HepG2 (cell line): Measurements from ENCODE around the gene GAD1. TPM values are rescaled to one million over a fixed set of nuclear protein-coding genes. Genes with fewer than 3 reads are reported as not detected.

Experiments
- ARID5B ChIP-seq: IDR thresholded peaks from 2 replicates; pipeline ENCODE4 v1.4.0; 2020; ENCODE audit warnings: mild to moderate bottlenecking, missing genetic modification reagents
- ASH2L ChIP-seq: fragments of 300-600, 200-600 bp; sonication (generic); IDR thresholded peaks from 2 replicates; pipeline ENCODE4 v1.7.0; 2017; ENCODE audit warnings: low read depth, mild to moderate bottlenecking, moderate library complexity, mixed read lengths, low read length; ENCODE audit not compliant: insufficient read length
- E2F1 ChIP-seq: sonication (generic); formaldehyde crosslinking; IDR thresholded peaks from 2 replicates; pipeline ENCODE4 v1.5.0; 2020; ENCODE audit warnings: missing genetic modification reagents
- ERF ChIP-seq: IDR thresholded peaks from 2 replicates; pipeline ENCODE4 v1.6.1; 2018; ENCODE audit warnings: missing biosample characterization, missing genetic modification reagents
- EZH2 ChIP-seq: conservative IDR thresholded peaks from 2 replicates; pipeline ENCODE4 v1.6.1; 2012; ENCODE audit warnings: mild to moderate bottlenecking, low read depth, low read length, moderate library complexity
- HDAC1 ChIP-seq: sonication (generic); formaldehyde crosslinking; IDR thresholded peaks from 2 replicates; pipeline ENCODE4 v1.5.1; 2020; ENCODE audit warnings: mild to moderate bottlenecking, missing genetic modification reagents
- KLF11 ChIP-seq: IDR thresholded peaks from 2 replicates; pipeline ENCODE4 v1.6.1; 2016; ENCODE audit warnings: missing compliant biosample characterization
- MEIS2 ChIP-seq: sonication (generic); formaldehyde crosslinking; IDR thresholded peaks from 2 replicates; pipeline ENCODE4 v1.9.0; 2021; ENCODE audit warnings: mild to moderate bottlenecking, missing genetic modification reagents
- MTF2 ChIP-seq: sonication (generic); formaldehyde crosslinking; IDR thresholded peaks from 2 replicates; pipeline ENCODE4 v1.5.0; 2020; ENCODE audit warnings: missing genetic modification reagents, borderline replicate concordance
- NFKB2 ChIP-seq: sonication (generic); formaldehyde crosslinking; IDR thresholded peaks from 2 replicates; pipeline ENCODE4 v1.4.0; 2020; ENCODE audit warnings: missing genetic modification reagents, borderline replicate concordance
- PCBP1 ChIP-seq: fragments of 200-400 bp; formaldehyde crosslinking; IDR thresholded peaks from 2 replicates; pipeline ENCODE4 v1.6.1; 2017; ENCODE audit warnings: mild to moderate bottlenecking, low read depth, low read length, borderline replicate concordance
- RFX5 ChIP-seq: IDR thresholded peaks from 2 replicates; pipeline ENCODE4 v1.6.1; 2011; ENCODE audit warnings: low read depth, low read length, improper control_type of control experiment
- SRSF1 ChIP-seq: fragments of 200-400 bp; formaldehyde crosslinking; optimal IDR thresholded peaks from 2 replicates; pipeline ENCODE3; 2017; ENCODE audit warnings: mild to moderate bottlenecking, low read depth, low read length, moderate library complexity
- SRY ChIP-seq: sonication (generic); formaldehyde crosslinking; IDR thresholded peaks from 2 replicates; pipeline ENCODE4 v1.8.0; 2022; ENCODE audit warnings: mild to moderate bottlenecking, missing genetic modification reagents
- ZFP91 ChIP-seq: sonication (generic); formaldehyde crosslinking; IDR thresholded peaks from 2 replicates; pipeline ENCODE4 v1.9.0; 2022; ENCODE audit warnings: missing genetic modification reagents, mild to moderate bottlenecking, borderline replicate concordance
- ZNF788 ChIP-seq: sonication (generic); formaldehyde crosslinking; IDR thresholded peaks from 2 replicates; pipeline ENCODE4 v1.5.0; 2020; ENCODE audit warnings: mild to moderate bottlenecking, missing genetic modification reagents, borderline replicate concordance
- ZSCAN20 ChIP-seq: sonication (generic); formaldehyde crosslinking; IDR thresholded peaks from 2 replicates; pipeline ENCODE4 v1.4.0; 2020; ENCODE audit warnings: missing genetic modification reagents, mild to moderate bottlenecking, borderline replicate concordance
- polyA plus RNA-seq, 8 experiments: library from polyadenylated mRNA; depleted of rRNA in 3 of 8; stranded (reverse) in 7 of 8; unstranded in 1 of 8; fragments of >200 nt; fragmentation: Illumina TruSeq in 4 of 8; extraction: Trizol in 4 of 8; gene quantifications; 2 replicates each; pipeline versions ENCODE4 v1.2.1 to v1.2.3, GENCODE V29; 2011 to 2016; ENCODE audit warnings: low read depth in 4 of 8, missing spikeins in 1 of 8, mixed read lengths in 1 of 8; ENCODE audit not compliant: insufficient read depth in 1 of 8
- total RNA-seq, 5 experiments: library from RNA; depleted of rRNA; stranded (reverse); fragments of >200 nt; fragmentation: Illumina TruSeq; extraction: Trizol; gene quantifications; 2 replicates each; pipeline ENCODE4 v1.2.3, GENCODE V29; 2016; ENCODE audit warnings: low read depth in 1 of 5
- TF ChIP-seq, protein P1 (sequence below): sonication (generic); formaldehyde crosslinking; IDR thresholded peaks from 2 replicates; pipeline ENCODE4 v1.5.0; 2020; ENCODE audit warnings: missing genetic modification reagents
- TF ChIP-seq, protein P2 (sequence below): sonication (generic); formaldehyde crosslinking; IDR thresholded peaks from 2 replicates; pipeline ENCODE4 v1.4.0; 2020; ENCODE audit warnings: missing genetic modification reagents

The GAD1 gene
- total and polyA plus RNA-seq, 2 of the 13 experiments (the other 11 are each of a cell fraction or from before 2014, with no cell fraction given), result 0.09 to 0.13 TPM

GRCh38 chr2:170817093-170818035 lies 677 bp downstream of the GAD1 start (continued):
- TF ChIP-seq ARID5B (CRISPR knock-in tag), result no peak
- TF ChIP-seq HDAC1 (CRISPR knock-in tag), result 0 out of 2 replicates have a peak, but pooled peaks have one; percentile 9
- TF ChIP-seq SRSF1, result no peak
- TF ChIP-seq ZNF788 (CRISPR knock-in tag), result peak; percentile 42; the same call in 1 of the 2 replicates
- no peak for TF ChIP-seq MEIS2 (CRISPR knock-in tag)
- TF ChIP-seq RFX5, result no peak
- no peak for TF ChIP-seq E2F1 (CRISPR knock-in tag)
- TF ChIP-seq, protein P1, sequence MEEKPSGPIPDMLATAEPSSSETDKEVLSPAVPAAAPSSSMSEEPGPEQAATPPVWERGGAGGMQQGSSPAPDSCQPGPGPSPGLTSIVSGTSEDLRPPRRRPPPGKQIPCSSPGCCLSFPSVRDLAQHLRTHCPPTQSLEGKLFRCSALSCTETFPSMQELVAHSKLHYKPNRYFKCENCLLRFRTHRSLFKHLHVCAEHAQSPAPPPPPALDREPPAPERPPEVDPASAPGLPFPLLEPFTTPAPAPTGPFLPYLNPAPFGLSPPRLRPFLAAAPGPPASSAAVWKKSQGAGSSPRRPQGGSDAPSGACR (CRISPR knock-in tag), result no peak
- TF ChIP-seq ZFP91 (CRISPR knock-in tag), result peak; percentile 54; the same call in 1 of the 2 replicates
- TF ChIP-seq PCBP1, result 0 out of 2 replicates have a peak, but pooled peaks have one; percentile 81
- no peak for TF ChIP-seq KLF11 (CRISPR knock-in tag)
- no peak for TF ChIP-seq ASH2L
- no peak for TF ChIP-seq ZSCAN20 (CRISPR knock-in tag)
- TF ChIP-seq NFKB2 (CRISPR knock-in tag), result peak; percentile 34; the same call in 1 of the 2 replicates
- TF ChIP-seq MTF2 (CRISPR knock-in tag), result 0 out of 2 replicates have a peak, but pooled peaks have one; percentile 57
- no peak for TF ChIP-seq ERF (CRISPR knock-in tag)
- no peak for TF ChIP-seq SRY (CRISPR knock-in tag)
- TF ChIP-seq EZH2, result peak; percentile 96
- TF ChIP-seq, protein P2, sequence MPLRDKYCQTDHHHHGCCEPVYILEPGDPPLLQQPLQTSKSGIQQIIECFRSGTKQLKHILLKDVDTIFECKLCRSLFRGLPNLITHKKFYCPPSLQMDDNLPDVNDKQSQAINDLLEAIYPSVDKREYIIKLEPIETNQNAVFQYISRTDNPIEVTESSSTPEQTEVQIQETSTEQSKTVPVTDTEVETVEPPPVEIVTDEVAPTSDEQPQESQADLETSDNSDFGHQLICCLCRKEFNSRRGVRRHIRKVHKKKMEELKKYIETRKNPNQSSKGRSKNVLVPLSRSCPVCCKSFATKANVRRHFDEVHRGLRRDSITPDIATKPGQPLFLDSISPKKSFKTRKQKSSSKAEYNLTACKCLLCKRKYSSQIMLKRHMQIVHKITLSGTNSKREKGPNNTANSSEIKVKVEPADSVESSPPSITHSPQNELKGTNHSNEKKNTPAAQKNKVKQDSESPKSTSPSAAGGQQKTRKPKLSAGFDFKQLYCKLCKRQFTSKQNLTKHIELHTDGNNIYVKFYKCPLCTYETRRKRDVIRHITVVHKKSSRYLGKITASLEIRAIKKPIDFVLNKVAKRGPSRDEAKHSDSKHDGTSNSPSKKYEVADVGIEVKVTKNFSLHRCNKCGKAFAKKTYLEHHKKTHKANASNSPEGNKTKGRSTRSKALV (CRISPR knock-in tag), result peak; percentile 99
